IMR-90 (cell line): ENCODE data around the gene HSPB9. TPM values are rescaled to one million over a fixed set of nuclear protein-coding genes. Genes with fewer than 3 reads are reported as not detected.

Experiments
- ATAC-seq: fragments of 200-7000 bp; cut with Tn5 transposase; 2 replicates; pipeline ENCODE4 v1.9.1; 2020; ENCODE audit warnings: low read depth, mild to moderate bottlenecking, moderate library complexity
- BruUV-seq: library from RNA; stranded (reverse); fragments of 400-500 nt; replicated peaks from 2 replicates; lab custom pipeline; 2021; lab: Mats Ljungman, UMichigan
- CTCF ChIA-PET: fragments of 300-600 bp; formaldehyde crosslinking; extraction: SDS; loops from one replicate; lab custom pipeline; 2021; ENCODE audit warnings: antibody characterized with exemption; lab: Yijun Ruan, JAX
- POLR2A ChIA-PET: fragments of 300-600 bp; sonication (Branson Sonifier 250); formaldehyde crosslinking; loops from one replicate; lab custom pipeline; 2022; ENCODE audit warnings: antibody characterized with exemption; ENCODE audit not compliant: unreplicated experiment; lab: Charles Lee
- DNase-seq: peaks from one replicate; pipeline ENCODE4 v3.0.0; 2013
- H2AFZ ChIP-seq: replicated peaks from 2 replicates; pipeline ENCODE3; 2013; ENCODE audit warnings: low read length, mild to moderate bottlenecking; ENCODE audit not compliant: poor library complexity
- H2AK5ac ChIP-seq: 2 replicates; pipeline ENCODE4 v1.6.1; 2013; ENCODE audit warnings: low read depth, low read length, inconsistent platforms
- H2AK9ac ChIP-seq: replicated peaks from 2 replicates; pipeline ENCODE3; 2013; ENCODE audit warnings: mild to moderate bottlenecking, low read depth, low read length, moderate library complexity; ENCODE audit not compliant: poor library complexity
- H2BK120ac ChIP-seq: 2 replicates; pipeline ENCODE4 v1.6.1; 2013; ENCODE audit warnings: low read depth, low read length, inconsistent platforms
- H2BK15ac ChIP-seq: 3 replicates; pipeline ENCODE4 v1.6.1; 2013; ENCODE audit warnings: low read depth, low read length, inconsistent platforms
- H2BK20ac ChIP-seq: 2 replicates; pipeline ENCODE4 v1.6.1; 2013; ENCODE audit warnings: low read depth, mild to moderate bottlenecking, inconsistent platforms, low read length, moderate library complexity
- H2BK5ac ChIP-seq: 2 replicates; pipeline ENCODE4 v1.6.1; 2013; ENCODE audit warnings: mild to moderate bottlenecking, low read depth, low read length, inconsistent platforms; ENCODE audit not compliant: poor library complexity, severe bottlenecking
- H3K14ac ChIP-seq: replicated peaks from 2 replicates; pipeline ENCODE4 v1.6.1; 2013; ENCODE audit warnings: low read depth, low read length, inconsistent platforms
- H3K18ac ChIP-seq: 2 replicates; pipeline ENCODE4 v1.6.1; 2013; ENCODE audit warnings: low read depth, low read length, control low read depth
- H3K23ac ChIP-seq: 2 replicates; pipeline ENCODE4 v1.6.1; 2013; ENCODE audit warnings: low read depth, low read length, inconsistent platforms
- H3K27ac ChIP-seq: 2 replicates; pipeline ENCODE4 v1.5.1; 2013; ENCODE audit warnings: mild to moderate bottlenecking, control low read depth, low read length; ENCODE audit not compliant: insufficient read depth
- H3K27me3 ChIP-seq: 2 replicates; pipeline ENCODE4 v1.6.1; 2013; ENCODE audit warnings: low read length; ENCODE audit not compliant: control insufficient read depth, insufficient read depth
- H3K36me3 ChIP-seq: 2 replicates; pipeline ENCODE4 v1.6.1; 2013; ENCODE audit warnings: low read length, mixed read lengths; ENCODE audit not compliant: control insufficient read depth, insufficient read depth
- H3K4ac ChIP-seq: 2 replicates; pipeline ENCODE4 v1.6.1; 2013; ENCODE audit warnings: low read depth, low read length, inconsistent platforms
- H3K4me1 ChIP-seq: 2 replicates; pipeline ENCODE4 v1.6.1; 2013; ENCODE audit warnings: low read length, mixed read lengths; ENCODE audit not compliant: control insufficient read depth, insufficient read depth
- H3K4me2 ChIP-seq: 2 replicates; pipeline ENCODE4 v1.6.1; 2013; ENCODE audit warnings: low read depth, mild to moderate bottlenecking, control low read depth, low read length, moderate library complexity
- H3K4me3 ChIP-seq: 2 replicates; pipeline ENCODE4 v1.5.1; 2013; ENCODE audit warnings: low read depth, mild to moderate bottlenecking, control low read depth, low read length, moderate library complexity; ENCODE audit not compliant: insufficient read depth
- H3K56ac ChIP-seq: 2 replicates; pipeline ENCODE4 v1.6.1; 2013; ENCODE audit warnings: low read length, inconsistent platforms; ENCODE audit not compliant: insufficient read depth; ENCODE audit errors: extremely low read depth
- H3K79me1 ChIP-seq, 2 experiments: 2 replicates each; pipeline ENCODE4 v1.6.1; 2013; ENCODE audit warnings: low read length in 2 of 2, inconsistent platforms in 1 of 2, low read depth in 1 of 2
- H3K9ac ChIP-seq: 2 replicates; pipeline ENCODE4 v1.6.1; 2013; ENCODE audit warnings: low read depth, low read length, control low read depth
- H3K9me1 ChIP-seq: 2 replicates; pipeline ENCODE4 v1.6.1; 2013; ENCODE audit warnings: low read length, inconsistent platforms; ENCODE audit not compliant: insufficient read depth
- H3K9me3 ChIP-seq: 2 replicates; pipeline ENCODE4 v1.6.1; 2013; ENCODE audit warnings: low read length; ENCODE audit not compliant: control insufficient read depth, insufficient read depth
- H4K20me1 ChIP-seq: 2 replicates; pipeline ENCODE4 v1.6.1; 2013; ENCODE audit warnings: low read length, inconsistent platforms; ENCODE audit not compliant: insufficient read depth
- H4K5ac ChIP-seq: 2 replicates; pipeline ENCODE4 v1.6.1; 2013; ENCODE audit warnings: mild to moderate bottlenecking, low read depth, low read length, control low read depth
- H4K8ac ChIP-seq, 2 experiments: 2 replicates each; pipeline ENCODE4 v1.6.1; 2013; ENCODE audit warnings: low read depth in 2 of 2, low read length in 2 of 2, control low read depth in 1 of 2, inconsistent platforms in 1 of 2
- H4K91ac ChIP-seq: 2 replicates; pipeline ENCODE4 v1.6.1; 2013; ENCODE audit warnings: low read depth, low read length, inconsistent platforms; ENCODE audit not compliant: insufficient read depth
- NFE2L2 ChIP-seq: fragments of 150-350 bp; IDR thresholded peaks from 2 replicates; pipeline ENCODE4 v1.6.1; 2016; ENCODE audit warnings: low read depth, mild to moderate bottlenecking, low read length
- WGBS, 2 experiments: methylation state at CpG; one replicate each; pipeline versions ENCODE4 v1.1.5 to v1.1.7; 2013; ENCODE audit warnings: missing lambda C conversion rate in 2 of 2; ENCODE audit not compliant: insufficient read length in 1 of 2; ENCODE audit errors: extremely low coverage in 2 of 2; 5-methylcytosine and 5-hydroxymethylcytosine counted together
- dilution Hi-C: fragments of 300-500 bp; cut with HindIII; formaldehyde crosslinking; loops from one replicate; pipeline ENCODE4 v1.14.3; 2018; ENCODE audit warnings: low sequenced_read_pairs; ENCODE audit not compliant: unreplicated experiment
- in situ Hi-C: fragments of 300-500 bp; cut with MboI; formaldehyde crosslinking; loops from 3 replicates; pipeline ENCODE4 v1.14.3; 2019; ENCODE audit warnings: low sequenced_read_pairs, inconsistent platforms, mixed read lengths
- intact Hi-C: fragments of 100-400 bp; cut with micrococcal nuclease; formaldehyde crosslinking; loops from 2 replicates; pipeline ENCODE4 v1.10.0; 2022
- polyA plus RNA-seq, 3 experiments: library from polyadenylated mRNA; depleted of rRNA; stranded (reverse); fragments of >200 nt; gene quantifications; 2 replicates each; pipeline ENCODE4 v1.2.3, GENCODE V29; 2012; ENCODE audit warnings: low replicate concordance in 1 of 3
- total RNA-seq: library from RNA; depleted of rRNA; stranded (reverse); fragments of >200 nt; gene quantifications from 2 replicates; pipeline ENCODE4 v1.2.3, GENCODE V29; 2012
- TF ChIP-seq, protein P1 (sequence below): fragments of 150-350 bp; IDR thresholded peaks from 2 replicates; pipeline ENCODE4 v1.6.1; 2016; ENCODE audit warnings: low read depth, mild to moderate bottlenecking, low read length, moderate library complexity, borderline replicate concordance

Gene HSPB9
- total and polyA plus RNA-seq, 2 of the 4 experiments (the other 2 are of a cell fraction): not detected

DNA sequence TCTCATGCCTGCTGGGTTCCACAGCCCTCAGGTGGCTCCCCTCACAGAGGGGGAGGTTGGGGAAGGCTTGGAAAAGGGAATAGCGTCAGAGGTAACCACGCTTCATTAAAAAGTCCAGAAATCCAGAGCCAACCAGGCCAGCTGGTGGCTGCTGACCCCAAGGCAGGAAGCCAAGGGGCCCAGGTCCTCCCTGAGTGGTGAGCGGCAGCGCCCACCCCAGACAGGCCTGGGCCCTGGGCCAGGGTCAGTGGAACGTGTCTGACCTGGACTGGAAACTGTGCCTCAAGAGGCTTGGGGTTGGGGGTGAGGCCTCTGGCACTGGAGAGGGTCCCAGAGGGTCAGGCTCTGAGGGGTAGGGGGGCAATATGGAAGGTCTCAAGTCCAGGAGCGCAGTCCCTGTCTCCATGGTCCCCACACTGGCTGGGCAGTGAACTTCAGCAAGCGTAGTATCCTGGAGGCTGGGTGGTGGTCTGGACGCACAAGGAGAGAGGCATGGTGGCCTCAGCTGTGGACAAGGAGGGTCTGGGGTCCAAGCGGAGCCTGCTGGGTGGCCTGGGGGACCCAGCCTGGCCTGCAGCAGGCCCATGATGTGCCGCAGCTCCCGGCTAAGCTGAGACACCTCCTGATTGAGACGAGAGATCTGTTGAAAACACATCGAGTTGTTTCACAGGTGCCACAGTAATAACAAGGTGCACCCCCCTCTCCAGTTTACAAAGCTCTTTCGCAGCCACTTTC, 37.4 kb downstream of the HSPB9 start:
- Histone ChIP-seq H2BK20ac (no peak overlapping the region), H3K36me3 (no peaks in the 10 kb centered on the region), H4K20me1 (no peaks in the 10 kb centered on the region), H3K14ac (no peak overlapping the region), H3K56ac (no peak overlapping the region), H3K9ac (no peak overlapping the region), H3K4me3 (no peak overlapping the region), H3K9me1 (0 out of 2 replicates have a peak, but pooled peaks cover 6% of the 10 kb centered on the region), H4K5ac (no peak overlapping the region), H4K8ac (no peak overlapping the region), H4K91ac (no peak overlapping the region), H2AK9ac (no peak overlapping the region), H3K4me1 (no peaks in the 10 kb centered on the region; the same call in 1 of the 2 replicates), H2BK120ac (no peak overlapping the region), H3K23ac (no peak overlapping the region), H3K18ac (no peak overlapping the region), H3K4me2 (no peak overlapping the region), H2AFZ (peak overlapping the region; percentile 11), H3K79me1 (peaks cover 0 to 9% of the 10 kb centered on the region in 2 experiments; a peak in 2 of 4 replicates), H2AK5ac (no peak overlapping the region), H2BK5ac (no peak overlapping the region), H3K27ac (no peak overlapping the region), H2BK15ac (no peak overlapping the region), H3K4ac (no peak overlapping the region), H3K9me3 (no peaks in the 10 kb centered on the region), H3K27me3 (no peaks in the 10 kb centered on the region)
- intact Hi-C loops: no loop called here
- BruUV-seq: no TSS peak
- in situ Hi-C loops: no loop called here
- DNase-seq (no peak), ATAC-seq (no peak)
- WGBS, 2 experiments: 14% methylated on average over 1 of the region's 14 CpGs; no CpG with 5 or more reads in 1 of the 2 experiments
- TF ChIP-seq, protein P1, sequence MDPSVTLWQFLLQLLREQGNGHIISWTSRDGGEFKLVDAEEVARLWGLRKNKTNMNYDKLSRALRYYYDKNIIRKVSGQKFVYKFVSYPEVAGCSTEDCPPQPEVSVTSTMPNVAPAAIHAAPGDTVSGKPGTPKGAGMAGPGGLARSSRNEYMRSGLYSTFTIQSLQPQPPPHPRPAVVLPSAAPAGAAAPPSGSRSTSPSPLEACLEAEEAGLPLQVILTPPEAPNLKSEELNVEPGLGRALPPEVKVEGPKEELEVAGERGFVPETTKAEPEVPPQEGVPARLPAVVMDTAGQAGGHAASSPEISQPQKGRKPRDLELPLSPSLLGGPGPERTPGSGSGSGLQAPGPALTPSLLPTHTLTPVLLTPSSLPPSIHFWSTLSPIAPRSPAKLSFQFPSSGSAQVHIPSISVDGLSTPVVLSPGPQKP: no peak
- no peak for TF ChIP-seq NFE2L2
- ChIA-PET POLR2A (no interaction called here), CTCF (no interaction called here)
- dilution Hi-C loops: no loop called here
